HG03108 (cell line): Measurements from ENCODE around the gene ANKS3.

Source experiments
- ATAC-seq: cut with Tn5 transposase; IDR thresholded peaks from one replicate; pipeline ENCODE4 v1.9.1; 2021; ENCODE audit warnings: moderate library complexity; ENCODE audit not compliant: unreplicated experiment

The ANKS3 gene

GRCh38 chr16:4733211-4733742, 794 bp downstream of the ANKS3 start:
- ATAC-seq: no peak

GRCh38 chr16:4729876-4730275, 4.2 kb downstream of the ANKS3 start:
- no peak for ATAC-seq

GRCh38 chr16:4728676-4729075, 5.4 kb downstream of the ANKS3 start:
- ATAC-seq: no peak

GRCh38 chr16:4726616-4727015, 7.5 kb downstream of the ANKS3 start:
- ATAC-seq: no peak

GRCh38 chr16:4724661-4725270, 9.3 kb downstream of the ANKS3 start:
- no peak for ATAC-seq

GRCh38 chr16:4723071-4723767, 10.9 kb downstream of the ANKS3 start:
- ATAC-seq: no peak

- no peak for ATAC-seq
Observed at GRCh38 chr16:4718466-4718865, 15.6 kb downstream of the ANKS3 start.

GRCh38 chr16:4714996-4715395, 19.1 kb downstream of the ANKS3 start:
- no peak for ATAC-seq

GRCh38 chr16:4713663-4714501, 20.2 kb downstream of the ANKS3 start:
- no peak for ATAC-seq

- no peak for ATAC-seq
Observed at GRCh38 chr16:4709481-4709880, 24.6 kb downstream of the ANKS3 start.

- no peak for ATAC-seq
Observed at GRCh38 chr16:4706871-4707270, 27.2 kb downstream of the ANKS3 start.

- no peak for ATAC-seq
Observed at GRCh38 chr16:4704913-4705312, 29.2 kb downstream of the ANKS3 start.

- no peak for ATAC-seq
Observed at GRCh38 chr16:4704491-4704890, 29.6 kb downstream of the ANKS3 start.

- ATAC-seq: no peak
Observed at GRCh38 chr16:4703906-4704305, 30.2 kb downstream of the ANKS3 start.

- no peak for ATAC-seq
Observed at GRCh38 chr16:4702466-4702808, 31.6 kb downstream of the ANKS3 start.

GRCh38 chr16:4701791-4702465, 32.1 kb downstream of the ANKS3 start:
- ATAC-seq: no peak

- ATAC-seq: no peak
Observed at GRCh38 chr16:4700997-4701743, 32.9 kb downstream of the ANKS3 start.

- no peak for ATAC-seq
Observed at GRCh38 chr16:4700380-4700996, 33.6 kb downstream of the ANKS3 start.

GRCh38 chr16:4699046-4699556, 35.0 kb downstream of the ANKS3 start:
- ATAC-seq: no peak
